Mesodermal cell (in vitro differentiated cells): Measurements from ENCODE around the gene PTPRC.
A peak's percentile ranks its signal among the peaks of the same experiment; 100 is the strongest.

Experiments
- H3K27ac ChIP-seq: 2 replicates; pipeline ENCODE4 v1.7.0; 2013; ENCODE audit warnings: mild to moderate bottlenecking, low read depth, low read length, moderate library complexity; ENCODE audit not compliant: severe bottlenecking
- H3K36me3 ChIP-seq: 2 replicates; pipeline ENCODE4 v1.7.1; 2013; ENCODE audit warnings: mild to moderate bottlenecking, low read length, moderate library complexity; ENCODE audit not compliant: control insufficient read depth, insufficient read depth
- H3K4me1 ChIP-seq: one replicate; pipeline ENCODE4 v1.7.1; 2013; ENCODE audit warnings: mild to moderate bottlenecking, low read length; ENCODE audit not compliant: insufficient read depth, control insufficient read depth, poor library complexity, severe bottlenecking
- H3K4me3 ChIP-seq: 2 replicates; pipeline ENCODE4 v1.7.0; 2013; ENCODE audit warnings: low read length, control low read depth, mild to moderate bottlenecking; ENCODE audit not compliant: insufficient read depth, poor library complexity, severe bottlenecking; ENCODE audit errors: extremely low read depth
- H3K9me3 ChIP-seq: 2 replicates; pipeline ENCODE4 v1.7.1; 2013; ENCODE audit warnings: mild to moderate bottlenecking, low read length, moderate library complexity; ENCODE audit not compliant: control insufficient read depth
- WGBS, 2 experiments: methylation state at CpG; one replicate each; pipeline ENCODE4 v1.1.5; 2013; ENCODE audit warnings: missing lambda C conversion rate in 2 of 2; ENCODE audit not compliant: insufficient coverage in 2 of 2; 5-methylcytosine and 5-hydroxymethylcytosine counted together

Gene PTPRC

GRCh38 chr1:198775606-198776005 lies 136.8 kb downstream of the PTPRC start:
- Histone ChIP-seq H3K36me3 (no peaks in the 10 kb centered on the region), H3K27ac (peak overlapping the region; percentile 80), H3K4me1 (peaks cover 25% of the 10 kb centered on the region), H3K9me3 (no peaks in the 10 kb centered on the region), H3K4me3 (no peak overlapping the region)
- WGBS, 2 experiments: 89 to 92% methylated on average over 6 of the region's 6 CpGs

GRCh38 chr1:198776602-198777029 lies 137.8 kb downstream of the PTPRC start:
- Histone ChIP-seq H3K4me1 (peaks cover 25% of the 10 kb centered on the region), H3K9me3 (no peaks in the 10 kb centered on the region), H3K4me3 (no peak overlapping the region), H3K27ac (peak overlapping the region; percentile 80), H3K36me3 (no peaks in the 10 kb centered on the region)
- WGBS, 2 experiments: 60 to 63% methylated on average over 2 of the region's 4 CpGs

GRCh38 chr1:198778049-198778448 lies 139.2 kb downstream of the PTPRC start:
- peaks cover 25% of the 10 kb centered on the region for H3K4me1 ChIP-seq
- no peak overlapping the region for H3K27ac ChIP-seq
- H3K9me3 ChIP-seq: no peaks in the 10 kb centered on the region
- no peak overlapping the region for H3K4me3 ChIP-seq
- WGBS, 2 experiments: 70 to 83% methylated on average over 2 to 3 of the region's 4 CpGs
- no peaks in the 10 kb centered on the region for H3K36me3 ChIP-seq

GRCh38 chr1:198780376-198780775 lies 141.5 kb downstream of the PTPRC start:
- Histone ChIP-seq H3K4me1 (peaks cover 25% of the 10 kb centered on the region), H3K4me3 (no peak overlapping the region), H3K9me3 (no peaks in the 10 kb centered on the region), H3K27ac (no peak overlapping the region), H3K36me3 (no peaks in the 10 kb centered on the region)
- 94 to 100% methylated on average over 1 of the region's 1 CpG for WGBS, 2 experiments

GRCh38 chr1:198788561-198789064 lies 149.8 kb downstream of the PTPRC start:
- peak overlapping the region; percentile 66 for H3K27ac ChIP-seq
- WGBS, 2 experiments: 43 to 67% methylated on average over 1 of the region's 3 CpGs
- H3K9me3 ChIP-seq: no peaks in the 10 kb centered on the region
- H3K4me1 ChIP-seq: no peaks in the 10 kb centered on the region
- no peak overlapping the region for H3K4me3 ChIP-seq
- no peaks in the 10 kb centered on the region for H3K36me3 ChIP-seq

- H3K36me3 ChIP-seq: no peaks in the 10 kb centered on the region
- no peak overlapping the region for H3K4me3 ChIP-seq
- H3K4me1 ChIP-seq: no peaks in the 10 kb centered on the region
- WGBS, 2 experiments: 80 to 86% methylated on average over 1 of the region's 3 CpGs
- peaks cover 12% of the 10 kb centered on the region for H3K9me3 ChIP-seq
- no peak overlapping the region for H3K27ac ChIP-seq
These were observed 154.9 kb downstream of the PTPRC start for GRCh38 chr1:198793714-198794113.

GRCh38 chr1:198794498-198794897 lies 155.7 kb downstream of the PTPRC start:
- H3K4me3 ChIP-seq: no peak overlapping the region
- no peak overlapping the region for H3K27ac ChIP-seq
- no peaks in the 10 kb centered on the region for H3K4me1 ChIP-seq
- peaks cover 12% of the 10 kb centered on the region for H3K9me3 ChIP-seq
- H3K36me3 ChIP-seq: no peaks in the 10 kb centered on the region

GRCh38 chr1:198797656-198798055 lies 158.8 kb downstream of the PTPRC start:
- no CpG with 5 or more reads among the region's 2 CpGs for WGBS, 2 experiments
- Histone ChIP-seq H3K4me1 (no peaks in the 10 kb centered on the region), H3K36me3 (no peaks in the 10 kb centered on the region), H3K4me3 (no peak overlapping the region), H3K9me3 (peaks cover 12% of the 10 kb centered on the region), H3K27ac (no peak overlapping the region)

- no peaks in the 10 kb centered on the region for H3K36me3 ChIP-seq
- peaks cover 12% of the 10 kb centered on the region for H3K9me3 ChIP-seq
- no peak overlapping the region for H3K27ac ChIP-seq
- no peaks in the 10 kb centered on the region for H3K4me1 ChIP-seq
- H3K4me3 ChIP-seq: no peak overlapping the region
- no CpG with 5 or more reads among the region's 1 CpG for WGBS, 2 experiments
These were observed 160.1 kb downstream of the PTPRC start for GRCh38 chr1:198798923-198799386.

- no peaks in the 10 kb centered on the region for H3K36me3 ChIP-seq
- H3K27ac ChIP-seq: no peak overlapping the region
- H3K9me3 ChIP-seq: no peaks in the 10 kb centered on the region
- WGBS, 2 experiments: 100% methylated on average over 2 of the region's 5 CpGs; no CpG with 5 or more reads in 1 of the 2 experiments
- no peaks in the 10 kb centered on the region for H3K4me1 ChIP-seq
- H3K4me3 ChIP-seq: no peak overlapping the region
These were observed 166.8 kb downstream of the PTPRC start for GRCh38 chr1:198805498-198806151.

GRCh38 chr1:198806861-198807260 lies 168.0 kb downstream of the PTPRC start:
- Histone ChIP-seq H3K27ac (no peak overlapping the region), H3K4me3 (no peak overlapping the region), H3K9me3 (no peaks in the 10 kb centered on the region), H3K36me3 (no peaks in the 10 kb centered on the region), H3K4me1 (no peaks in the 10 kb centered on the region)
- 85 to 94% methylated on average over 3 to 5 of the region's 5 CpGs for WGBS, 2 experiments
